Stimulated activated CD4-positive, alpha-beta T cell treated with anti-CD3 and anti-CD28 coated beads, Interleukin-4, amount 100 ng/mL, for 4 hours (primary cell): ENCODE results near the gene TRNAU1AP.
A peak's percentile ranks its signal among the peaks of the same experiment; 100 is the strongest.
"Not testable (repeated sequence)": the region's sequence is repeated elsewhere in the genome, so short reads cannot be mapped to it uniquely, and the experiment has no call there.

Experiments used
- DNase-seq, 2 experiments: peaks; one replicate each; pipeline ENCODE4 v3.0.0-alpha.2; 2020

The TRNAU1AP gene

GRCh38 chr1:28522537-28522936 lies 30.3 kb upstream of the TRNAU1AP start:
- not testable (repeated sequence) for DNase-seq

- not testable (repeated sequence) for DNase-seq
Measured at GRCh38 chr1:28525002-28525642, 27.8 kb upstream of the TRNAU1AP start.

DNA sequence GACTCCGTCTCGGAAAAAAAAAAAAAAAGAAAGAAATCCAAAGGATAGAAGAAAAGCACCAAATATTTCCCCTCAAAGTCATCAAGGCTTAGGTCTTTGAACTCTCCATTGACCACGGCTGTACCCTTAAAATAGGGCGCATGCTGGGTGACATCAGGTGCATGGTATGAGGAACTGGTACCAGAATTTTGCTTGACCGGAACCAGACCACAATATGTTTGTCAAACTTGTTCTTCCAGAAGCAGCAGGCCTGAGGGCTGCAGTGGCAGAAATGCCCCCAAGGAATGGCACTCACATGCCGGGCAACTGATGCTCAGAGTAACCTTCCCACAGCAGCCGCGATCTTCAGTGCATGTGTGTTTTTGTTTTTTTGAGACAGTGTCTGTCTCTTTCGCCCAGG lies 26.0 kb upstream of the TRNAU1AP start:
- DNase-seq = no peak

- no peak for DNase-seq
Measured at GRCh38 chr1:28530456-28530855, 22.4 kb upstream of the TRNAU1AP start.

DNA sequence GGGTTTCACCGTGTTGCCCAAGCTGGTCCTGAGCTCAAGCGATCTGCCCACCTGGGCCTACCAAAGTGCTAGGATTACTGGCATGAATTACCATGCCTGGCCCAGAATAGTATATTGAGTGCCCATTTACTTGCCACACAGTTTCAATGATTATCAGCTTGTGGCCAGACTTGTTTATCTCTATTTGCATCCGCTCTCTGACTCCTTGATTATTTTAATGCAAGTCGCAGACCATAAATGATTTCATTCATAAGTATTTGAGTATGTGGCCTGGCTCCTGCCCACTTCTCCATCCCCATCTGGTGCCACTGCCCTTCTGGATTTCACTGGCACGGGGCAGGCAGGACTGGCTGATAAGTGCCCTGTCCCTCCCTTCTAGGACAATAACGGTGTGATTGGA lies 18.2 kb upstream of the TRNAU1AP start:
- DNase-seq = no peak

GRCh38 chr1:28535180-28535579 lies 17.7 kb upstream of the TRNAU1AP start:
- DNase-seq = no peak

- no peak for DNase-seq
Measured at GRCh38 chr1:28537457-28538199, 15.3 kb upstream of the TRNAU1AP start.

DNA sequence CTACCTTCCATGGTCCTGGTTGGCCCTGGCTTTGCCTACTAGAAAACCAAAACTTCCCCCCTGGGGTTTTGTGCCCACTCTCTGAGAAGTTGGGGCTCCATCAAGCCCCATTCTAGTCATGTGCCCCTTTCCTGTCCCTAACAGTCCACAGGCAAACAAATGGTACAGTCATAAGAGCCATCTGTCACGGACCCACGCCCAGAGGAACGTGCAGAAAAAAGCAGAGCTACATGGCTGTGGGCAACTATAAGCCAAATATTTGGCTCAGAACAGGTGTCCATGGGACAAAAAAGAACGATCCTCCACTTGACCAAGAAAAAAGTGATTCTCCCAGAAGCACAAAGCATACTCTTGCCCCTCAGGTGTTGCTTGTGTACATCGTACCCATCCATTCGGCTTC lies 14.6 kb upstream of the TRNAU1AP start:
- DNase-seq = no peak

DNA sequence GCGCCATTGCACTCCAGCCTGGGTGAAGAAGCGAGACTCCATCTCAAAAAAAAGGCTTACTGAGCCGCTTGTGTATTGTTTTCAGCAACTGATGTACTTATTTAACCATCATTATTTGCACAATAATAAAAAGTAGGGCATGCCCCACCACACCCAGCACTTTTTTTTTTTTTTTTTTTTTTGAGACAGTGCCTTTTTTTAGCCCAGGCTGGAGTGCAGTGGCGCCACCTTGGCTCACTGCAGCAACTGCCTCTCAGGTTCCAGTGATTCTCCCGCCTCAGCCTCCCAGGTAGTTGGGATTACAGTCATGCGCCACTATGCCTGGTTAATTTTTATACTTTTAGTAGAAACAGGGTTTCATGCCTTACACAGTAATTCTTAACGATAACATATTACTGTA lies 12.2 kb upstream of the TRNAU1AP start:
- DNase-seq = no peak

GRCh38 chr1:28541414-28542015 lies 11.4 kb upstream of the TRNAU1AP start:
- DNase-seq = not testable (repeated sequence)

DNA sequence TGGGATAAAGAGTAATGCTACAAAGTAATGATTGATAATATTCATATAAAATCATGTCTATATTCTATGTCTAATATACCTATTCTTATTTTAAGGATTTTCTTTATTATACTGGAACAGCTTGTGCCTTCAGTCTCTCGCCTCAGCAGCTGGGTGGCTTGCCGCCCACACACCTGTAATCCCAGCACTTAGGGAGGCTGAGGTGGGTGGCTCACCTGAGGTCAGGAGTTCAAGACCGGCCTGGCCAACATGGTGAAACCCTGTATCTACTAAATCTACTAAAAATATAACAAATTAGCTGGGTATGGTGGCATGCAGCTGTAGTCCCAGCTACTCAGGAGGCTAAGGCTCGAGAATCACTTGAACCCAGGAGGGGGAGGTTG lies 7.6 kb upstream of the TRNAU1AP start:
- no peak for DNase-seq

DNA sequence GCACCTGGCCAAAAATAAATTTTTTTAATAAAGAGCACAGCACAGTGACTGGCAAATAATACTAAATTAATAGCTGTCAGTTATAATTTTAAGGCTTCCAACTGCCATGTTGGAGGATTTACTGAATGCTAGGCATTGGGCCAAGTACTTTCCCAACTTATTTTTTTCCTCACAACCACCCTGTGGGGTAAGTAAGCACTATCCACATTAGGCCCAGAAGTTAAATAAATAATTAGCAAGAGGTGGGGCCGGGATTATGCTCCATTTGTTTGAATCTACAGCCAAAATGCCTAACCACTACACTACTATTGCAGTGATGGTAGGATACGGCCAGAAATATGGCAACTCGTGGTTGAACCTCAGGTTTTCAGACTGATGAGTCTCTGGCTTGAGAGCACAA lies 4.6 kb upstream of the TRNAU1AP start:
- DNase-seq = no peak

- no peak for DNase-seq
Measured at GRCh38 chr1:28551381-28551780, 1.5 kb upstream of the TRNAU1AP start.

DNA sequence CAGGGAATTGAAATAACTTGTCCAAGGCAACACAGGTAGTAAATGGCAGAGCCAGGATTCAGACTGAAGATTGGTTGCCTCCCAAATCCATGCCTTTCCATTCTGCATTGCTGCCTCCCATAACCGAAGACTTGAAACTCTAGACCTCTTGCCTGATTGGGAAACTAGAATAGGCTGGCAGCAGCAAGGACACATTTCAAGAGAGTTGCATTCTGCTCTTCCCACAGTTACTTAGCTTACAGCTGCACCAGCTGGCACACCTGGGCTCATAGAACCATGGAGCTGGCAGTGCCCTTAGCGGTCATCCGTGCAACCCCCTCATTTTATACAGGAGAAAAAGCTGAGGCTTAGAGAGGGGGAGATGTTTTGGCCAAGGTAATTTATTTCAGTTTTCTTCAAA lies 8.0 kb downstream of the TRNAU1AP start:
- DNase-seq = no peak

DNA sequence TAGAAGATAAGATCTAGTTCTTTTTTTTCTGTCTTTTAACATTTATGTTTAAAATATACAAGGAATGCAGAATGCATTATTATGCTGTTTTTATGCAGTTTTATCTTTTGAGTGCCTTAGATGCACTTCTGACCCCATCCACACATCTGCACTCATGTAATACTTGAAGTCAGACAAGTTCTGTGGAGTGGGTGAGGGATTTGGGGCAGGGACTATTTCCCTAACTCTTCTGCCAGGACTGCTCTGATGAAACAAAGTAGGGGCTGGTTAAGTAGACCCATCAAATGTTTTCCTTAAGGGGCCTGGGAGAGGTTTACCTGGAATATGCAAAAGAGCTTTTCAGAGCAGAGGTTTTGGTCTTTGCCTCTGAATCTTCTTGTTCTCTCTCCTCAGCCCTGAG lies 11.4 kb downstream of the TRNAU1AP start:
- no peak for DNase-seq

DNA sequence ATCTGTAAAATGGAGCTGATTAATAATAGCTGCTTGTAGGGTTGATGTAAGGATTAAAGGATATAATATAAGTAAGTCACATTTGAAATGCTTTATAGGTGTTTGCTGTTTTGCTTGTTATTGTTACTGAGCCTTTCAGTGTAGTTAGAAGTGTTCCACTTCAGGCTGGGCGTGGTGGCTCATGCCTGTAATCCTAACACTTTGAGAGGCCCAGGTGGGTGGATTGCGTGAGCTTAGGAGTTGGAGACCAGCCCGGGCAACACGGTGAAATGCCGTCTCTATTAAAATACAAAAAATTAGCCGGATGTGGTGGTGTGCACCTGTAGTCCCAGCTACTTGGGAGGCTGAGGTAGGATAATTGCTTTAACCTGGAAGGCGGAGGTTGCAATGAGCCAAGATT lies 12.2 kb downstream of the TRNAU1AP start:
- no peak for DNase-seq

GRCh38 chr1:28565726-28566125 lies 12.8 kb downstream of the TRNAU1AP start:
- DNase-seq = no peak

GRCh38 chr1:28566931-28567330 lies 14.0 kb downstream of the TRNAU1AP start:
- no peak for DNase-seq

DNA sequence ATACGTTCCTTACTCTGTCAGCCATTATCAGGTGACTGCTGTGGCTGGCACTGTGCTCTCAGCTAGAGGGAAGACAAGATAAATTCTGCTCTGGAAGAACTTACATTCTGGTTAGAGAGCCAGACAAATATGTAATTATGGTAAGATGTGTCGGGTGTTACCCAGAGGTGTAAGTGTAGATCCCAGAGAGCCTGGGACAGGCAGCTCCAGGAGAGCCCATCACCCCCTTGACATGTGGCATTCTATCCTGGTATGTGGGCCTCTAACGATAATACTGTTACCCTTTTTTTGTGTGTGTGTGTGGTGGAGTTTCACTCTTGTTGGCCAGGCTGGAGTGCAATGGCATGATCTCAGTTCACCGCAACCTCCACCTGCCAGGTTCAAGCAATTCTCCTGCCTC lies 19.0 kb downstream of the TRNAU1AP start:
- DNase-seq = no peak

- not testable (repeated sequence) for DNase-seq
Measured at GRCh38 chr1:28572891-28573290, 20.0 kb downstream of the TRNAU1AP start.

GRCh38 chr1:28573564-28573963 lies 20.7 kb downstream of the TRNAU1AP start:
- DNase-seq = no peak

DNA sequence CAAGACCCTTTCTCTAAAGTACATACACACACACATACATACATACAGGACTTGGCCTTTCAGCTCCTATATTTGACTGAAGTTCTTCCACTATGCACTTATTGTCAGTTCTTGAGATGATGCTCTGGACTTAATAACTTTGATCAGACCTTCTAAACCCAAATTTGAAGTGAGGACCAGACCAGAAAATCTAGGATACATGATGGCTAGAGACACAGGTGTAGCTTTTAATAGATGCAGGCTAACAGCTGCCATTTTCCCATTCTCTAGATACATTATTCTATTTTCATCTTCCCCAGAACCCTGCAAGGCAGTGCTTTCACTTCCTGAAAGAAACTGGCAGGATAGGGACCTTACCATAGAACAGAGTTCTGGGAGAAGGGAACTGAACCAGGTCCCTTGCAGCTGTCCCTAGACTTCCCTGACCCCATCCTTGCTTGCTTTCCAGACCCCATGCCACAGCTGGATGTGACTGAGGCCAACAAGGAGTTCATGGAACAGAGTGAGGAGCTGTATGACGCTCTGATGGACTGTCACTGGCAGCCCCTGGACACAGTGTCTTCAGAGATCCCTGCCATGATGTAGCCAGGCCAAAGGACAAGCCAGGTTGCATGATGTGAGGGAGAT lies 24.3 kb downstream of the TRNAU1AP start:
- DNase-seq = peak in 1 of 2 experiments; percentile 27

DNA sequence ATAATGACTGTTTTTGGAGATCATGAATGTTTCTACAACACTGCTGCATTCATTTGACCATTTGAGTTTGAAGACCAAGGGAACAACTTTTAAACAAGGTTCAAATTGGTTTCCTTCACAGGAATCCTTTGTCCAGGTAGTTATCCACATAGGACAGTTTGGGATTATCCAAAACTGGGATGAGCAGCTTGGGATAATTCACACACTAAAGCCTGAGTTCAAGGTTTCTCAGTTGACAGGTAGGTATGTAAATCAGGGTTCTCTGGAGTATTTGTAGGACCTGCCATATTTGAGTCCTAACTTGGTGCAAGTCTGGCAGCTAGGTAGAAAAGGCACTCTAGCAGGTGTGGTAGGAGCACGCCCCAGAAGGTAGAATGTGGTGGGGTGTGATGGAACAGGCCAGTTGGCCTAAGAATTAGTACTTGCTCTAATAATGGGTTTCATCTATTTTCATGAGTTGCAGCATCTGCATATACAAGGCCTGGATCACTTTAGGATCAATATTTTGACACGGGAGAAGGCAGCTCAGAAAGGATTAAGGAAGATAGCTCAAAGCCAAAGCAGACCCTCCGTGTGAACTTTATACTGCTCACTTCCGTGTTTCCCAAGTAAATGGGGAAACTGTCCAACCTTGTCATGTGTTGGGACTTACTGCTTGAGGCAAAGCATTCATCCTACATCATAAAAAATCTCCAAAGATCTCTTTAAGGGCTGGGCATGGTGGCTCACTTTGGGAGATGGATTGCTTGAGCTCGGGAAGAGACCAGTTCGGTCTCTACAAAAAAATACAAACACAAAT lies 25.1 kb downstream of the TRNAU1AP start:
- DNase-seq = peak in 1 of 2 experiments; percentile 21
